K562 (cell line): ENCODE results near the gene SMYD1. TPM values are rescaled to one million over a fixed set of nuclear protein-coding genes. Genes with fewer than 3 reads are reported as not detected.

Source experiments
- ATAC-seq: fragments of 200-7000 bp; cut with Tn5 transposase; 3 replicates; pipeline ENCODE4 v1.9.1; 2020; ENCODE audit warnings: moderate library complexity
- BruUV-seq: library from RNA; stranded (reverse); fragments of 400-500 nt; replicated peaks from 2 replicates; lab custom pipeline; 2021; lab: Mats Ljungman, UMichigan
- CTCF ChIA-PET: fragments of 300-600 bp; formaldehyde crosslinking; extraction: SDS; loops from one replicate; lab custom pipeline; 2021; ENCODE audit warnings: low intra/inter-chr PET ratio; lab: Yijun Ruan, JAX
- POLR2A ChIA-PET: fragments of 300-600, 350-650 bp; sonication (Branson Sonifier 250); formaldehyde crosslinking; extraction: SDS; loops from one replicate; lab custom pipeline; 2021; ENCODE audit warnings: antibody characterized with exemption, inconsistent platforms; lab: Yijun Ruan, JAX
- DNase-seq, 4 experiments: peaks; one replicate each; pipeline versions ENCODE4 v3.0.0 to v3.0.0-alpha.2; 2011 to 2018; ENCODE audit warnings: low spot score in 3 of 4, mixed read lengths in 3 of 4; ENCODE audit errors: extremely low read depth in 1 of 4
- FAIRE-seq: peaks from 2 replicates; lab custom pipeline; 2011; peaks lifted over from hg19 to GRCh38; lab: Jason Lieb, UNC
- H2AFZ ChIP-seq: 2 replicates; pipeline ENCODE4 v1.6.0; 2011; ENCODE audit warnings: low read depth, low read length, control low read depth, inconsistent platforms
- H3K27ac ChIP-seq: fragments of 200-600 bp; 3 replicates; pipeline ENCODE4 v1.8.0; 2011; ENCODE audit warnings: low read depth, mild to moderate bottlenecking, control low read depth, inconsistent platforms, low read length, moderate library complexity, mixed read lengths; ENCODE audit errors: extremely low read depth
- H3K27me3 ChIP-seq, 2 experiments: fragments of 300-600 bp in 1 of 2; 2 replicates in 1 of 2; 3 replicates in 1 of 2; pipeline versions ENCODE4 v1.6.0 to v1.8.0; 2011; ENCODE audit warnings: inconsistent platforms in 2 of 2, low read length in 2 of 2, mild to moderate bottlenecking in 1 of 2, mixed read lengths in 1 of 2, moderate library complexity in 1 of 2; ENCODE audit not compliant: control insufficient read depth in 2 of 2, insufficient read depth in 2 of 2
- H3K36me3 ChIP-seq: fragments of 300-600 bp; 3 replicates; pipeline ENCODE4 v1.8.0; 2011; ENCODE audit warnings: mild to moderate bottlenecking, low read length, inconsistent platforms; ENCODE audit not compliant: control insufficient read depth, insufficient read depth
- H3K4me1 ChIP-seq, 2 experiments: fragments of 200-600 bp in 1 of 2; replicated peaks in 1 of 2; 2 replicates in 1 of 2; 3 replicates in 1 of 2; pipeline versions ENCODE4 v1.5.1 to v1.8.0; 2011; ENCODE audit warnings: inconsistent platforms in 2 of 2, low read length in 2 of 2, mild to moderate bottlenecking in 1 of 2, mixed read lengths in 1 of 2, moderate library complexity in 1 of 2; ENCODE audit not compliant: control insufficient read depth in 2 of 2, insufficient read depth in 2 of 2
- H3K4me2 ChIP-seq: 2 replicates; pipeline ENCODE4 v1.6.1; 2011; ENCODE audit warnings: low read length, control low read depth, inconsistent platforms, mixed read lengths; ENCODE audit not compliant: insufficient read depth
- H3K4me3 ChIP-seq: fragments of 200-600 bp; sonication (generic), shearing (Covaris generic); 2 replicates; pipeline ENCODE4 v1.5.1; 2016; ENCODE audit warnings: control low read depth, inconsistent platforms
- H3K79me2 ChIP-seq: fragments of 200-600 bp; 3 replicates; pipeline ENCODE4 v1.8.0; 2011; ENCODE audit warnings: low read length, inconsistent platforms; ENCODE audit not compliant: control insufficient read depth, insufficient read depth
- H3K9ac ChIP-seq, 2 experiments: 2 replicates each; pipeline versions ENCODE4 v1.6.0 to v1.6.1; 2011; ENCODE audit warnings: low read depth in 2 of 2, low read length in 2 of 2, control low read depth in 1 of 2, inconsistent platforms in 1 of 2, mild to moderate bottlenecking in 1 of 2, mixed read lengths in 1 of 2; ENCODE audit not compliant: insufficient read depth in 1 of 2
- H3K9me1 ChIP-seq: one replicate; pipeline ENCODE4 v1.6.0; 2011; ENCODE audit warnings: inconsistent platforms, mild to moderate bottlenecking, low read length, moderate library complexity; ENCODE audit not compliant: control insufficient read depth, insufficient read depth
- H3K9me3 ChIP-seq: replicated peaks from 2 replicates; pipeline ENCODE4 v1.5.1; 2011; ENCODE audit warnings: low read depth, low read length, inconsistent platforms; ENCODE audit not compliant: control insufficient read depth, insufficient read depth
- H4K20me1 ChIP-seq: replicated peaks from 2 replicates; pipeline ENCODE4 v1.6.1; 2011; ENCODE audit warnings: low read length, inconsistent platforms, mixed read lengths; ENCODE audit not compliant: control insufficient read depth, insufficient read depth
- AFF1 ChIP-seq, 2 experiments: fragments of 450-650 bp; IDR thresholded peaks; 2 replicates each; pipeline ENCODE4 v1.6.1; 2018; ENCODE audit warnings: mild to moderate bottlenecking in 2 of 2, low read depth in 1 of 2; ENCODE audit not compliant: partially characterized antibody in 2 of 2
- ARID2 ChIP-seq: fragments of 450-650 bp; IDR thresholded peaks from 2 replicates; pipeline ENCODE4 v1.6.1; 2017; ENCODE audit warnings: antibody characterized with exemption, mild to moderate bottlenecking
- ARNT ChIP-seq, 2 experiments: fragments of 450-650 bp; IDR thresholded peaks; 2 replicates each; pipeline ENCODE4 v1.6.1; 2016; ENCODE audit warnings: mild to moderate bottlenecking in 1 of 2
- BRD4 ChIP-seq: fragments of 200-600 bp; sonication (generic); IDR thresholded peaks from 2 replicates; pipeline ENCODE4 v1.6.1; 2017; ENCODE audit warnings: inconsistent platforms
- CBFB ChIP-seq: sonication (generic); formaldehyde crosslinking; IDR thresholded peaks from 2 replicates; pipeline ENCODE4 v1.4.0; 2020; ENCODE audit warnings: mild to moderate bottlenecking, missing genetic modification reagents
- GTF3C2 ChIP-seq: IDR thresholded peaks from 3 replicates; pipeline ENCODE4 v1.6.1; 2011; ENCODE audit warnings: borderline replicate concordance, mild to moderate bottlenecking, moderate library complexity; ENCODE audit not compliant: insufficient read length; ENCODE audit errors: extremely low read depth
- HES1 ChIP-seq: fragments of 450-650 bp; IDR thresholded peaks from 2 replicates; pipeline ENCODE4 v1.6.1; 2016; ENCODE audit warnings: low read depth, mild to moderate bottlenecking, moderate library complexity
- MCM7 ChIP-seq, 2 experiments: fragments of 450-650 bp; IDR thresholded peaks; 2 replicates each; pipeline ENCODE4 v1.6.1; 2016 to 2018
- MTA1 ChIP-seq: fragments of 450-650 bp; IDR thresholded peaks from 2 replicates; pipeline ENCODE4 v1.6.1; 2017; ENCODE audit warnings: borderline replicate concordance
- RBM39 ChIP-seq: fragments of 200-400 bp; formaldehyde crosslinking; optimal IDR thresholded peaks from 2 replicates; pipeline ENCODE3; 2018; ENCODE audit warnings: low read depth, low read length
- SP1 ChIP-seq: sonication (generic); formaldehyde crosslinking; IDR thresholded peaks from 2 replicates; pipeline ENCODE4 v1.8.1; 2022; ENCODE audit warnings: mild to moderate bottlenecking, missing genetic modification reagents
- ZNF175 ChIP-seq: fragments of 200-800 bp; sonication (Bioruptor generic); IDR thresholded peaks from 2 replicates; pipeline ENCODE4 v1.6.1; 2016; ENCODE audit warnings: low read depth, mild to moderate bottlenecking, missing genetic modification characterization, missing compliant biosample characterization
- ZNF280A ChIP-seq: fragments of 450-650 bp; IDR thresholded peaks from 2 replicates; pipeline ENCODE4 v1.6.1; 2018; ENCODE audit warnings: mild to moderate bottlenecking, low read depth; ENCODE audit not compliant: partially characterized antibody
- WGBS: fragments of 100-300 bp; shearing (Covaris generic); methylation state at CpG from one replicate; pipeline ENCODE4 v1.1.6; 2016; ENCODE audit warnings: low coverage, mixed read lengths; ENCODE audit not compliant: insufficient coverage; ENCODE audit errors: missing lambda C conversion rate; 5-methylcytosine and 5-hydroxymethylcytosine counted together
- in situ Hi-C: fragments of 300-500 bp; cut with MboI; formaldehyde crosslinking; loops from 4 replicates; pipeline ENCODE4 v1.15.0; 2018; ENCODE audit warnings: inconsistent platforms, mixed read lengths
- intact Hi-C: fragments of 100-400 bp; cut with micrococcal nuclease; formaldehyde crosslinking; loops from 2 replicates; pipeline ENCODE4 v1.14.2; 2022
- polyA plus RNA-seq, 8 experiments: library from polyadenylated mRNA; depleted of rRNA in 4 of 8; stranded (reverse) in 5 of 8; unstranded in 3 of 8; fragments of >200 nt; fragmentation: Nextera tagmentation in 2 of 8; fragmentation: Illumina TruSeq in 1 of 8; extraction: Ambion mirVana in 2 of 8; extraction: Trizol in 1 of 8; gene quantifications; 2 replicates each; pipeline versions ENCODE4 v1.2.1 to v1.2.3, GENCODE V29; 2011 to 2014; ENCODE audit warnings: inconsistent platforms in 1 of 8, missing spikeins in 1 of 8
- total RNA-seq, 7 experiments: library from RNA; depleted of rRNA in 6 of 7; stranded (reverse); fragments of >200 nt in 6 of 7; fragmentation: Illumina TruSeq in 2 of 7; extraction: Trizol in 2 of 7; gene quantifications; 2 replicates each; pipeline versions ENCODE4 v1.2.1 to v1.2.3, GENCODE V29; 2011 to 2021; ENCODE audit warnings: low replicate concordance in 1 of 7

The SMYD1 gene
- total and polyA plus RNA-seq, 9 of the 15 experiments (the other 6 are each of a cell fraction or from before 2014, with no cell fraction given), result not detected

DNA sequence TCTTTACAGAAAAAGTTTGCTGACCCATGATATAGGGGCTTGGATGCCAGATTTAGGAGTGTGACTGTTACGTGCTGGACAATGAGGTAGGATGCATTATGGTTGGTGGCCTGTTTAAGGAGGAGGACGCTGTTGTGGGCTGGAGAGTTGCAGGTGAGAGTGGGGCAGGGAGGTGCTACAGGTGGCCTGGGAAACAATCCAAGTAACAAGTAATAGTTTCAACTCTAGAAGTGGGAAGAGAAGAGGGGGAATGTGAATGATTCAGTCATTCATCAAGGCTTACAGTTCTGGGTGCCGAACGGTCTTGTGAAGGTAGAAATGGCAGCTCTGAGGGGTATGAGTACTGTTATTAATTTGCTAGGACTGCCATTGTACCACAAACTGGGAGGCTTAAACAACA is 54.1 kb downstream of the SMYD1 start:
- CTCF ChIA-PET, result no interaction called here
- no peak for TF ChIP-seq ZNF175 (CRISPR knock-in tag)
- no peak for TF ChIP-seq GTF3C2
- no peak for TF ChIP-seq RBM39
- TF ChIP-seq ARNT (IDR thresholded peaks at IDR 0.05), result no peak
- no peak for TF ChIP-seq ARID2
- TF ChIP-seq HES1, result no peak
- no peak for TF ChIP-seq SP1 (CRISPR knock-in tag)
- TF ChIP-seq ZNF280A, result no peak
- TF ChIP-seq BRD4, result no peak
- no peak for TF ChIP-seq MTA1
- TF ChIP-seq MCM7 (IDR thresholded peaks at IDR 0.05), result no peak
- no peak for TF ChIP-seq AFF1 (IDR thresholded peaks at IDR 0.05; ENCODE audit: low read depth in 1 of 2, partially characterized antibody in 2 of 2)
- TF ChIP-seq CBFB (CRISPR knock-in tag), result no peak

More for the DNA sequence above, 54.1 kb downstream of the SMYD1 start:
- BruUV-seq, result no TSS peak
- Histone ChIP-seq H4K20me1 (peaks cover 2% of the 10 kb centered on the region; the same call in 1 of the 2 replicates), H3K4me1 (no peaks in the 10 kb centered on the region), H3K9ac (no peak overlapping the region), H3K9me3 (no peaks in the 10 kb centered on the region), H3K79me2 (no peaks in the 10 kb centered on the region), H3K27me3 (peaks cover 48 to 57% of the 10 kb centered on the region in 2 experiments), H3K4me2 (no peak overlapping the region), H3K4me3 (no peak overlapping the region), H3K9me1 (peaks cover 2% of the 10 kb centered on the region), H3K27ac (no peak overlapping the region), H2AFZ (no peak overlapping the region), H3K36me3 (no peaks in the 10 kb centered on the region)
- in situ Hi-C loops, result no loop called here
- no peak for DNase-seq
- 0% methylated on average over 2 of the region's 4 CpGs for WGBS
- no peak for ATAC-seq
- intact Hi-C loops, result no loop called here
- FAIRE-seq, result no peak
- POLR2A ChIA-PET, result no interaction called here
